ENCODE results near the gene SLC6A13.
A peak's percentile ranks its signal among the peaks of the same experiment; 100 is the strongest.
"Not testable (repeated sequence)": the region's sequence is repeated elsewhere in the genome, so short reads cannot be mapped to it uniquely, and the experiment has no call there.

Gene SLC6A13

DNA sequence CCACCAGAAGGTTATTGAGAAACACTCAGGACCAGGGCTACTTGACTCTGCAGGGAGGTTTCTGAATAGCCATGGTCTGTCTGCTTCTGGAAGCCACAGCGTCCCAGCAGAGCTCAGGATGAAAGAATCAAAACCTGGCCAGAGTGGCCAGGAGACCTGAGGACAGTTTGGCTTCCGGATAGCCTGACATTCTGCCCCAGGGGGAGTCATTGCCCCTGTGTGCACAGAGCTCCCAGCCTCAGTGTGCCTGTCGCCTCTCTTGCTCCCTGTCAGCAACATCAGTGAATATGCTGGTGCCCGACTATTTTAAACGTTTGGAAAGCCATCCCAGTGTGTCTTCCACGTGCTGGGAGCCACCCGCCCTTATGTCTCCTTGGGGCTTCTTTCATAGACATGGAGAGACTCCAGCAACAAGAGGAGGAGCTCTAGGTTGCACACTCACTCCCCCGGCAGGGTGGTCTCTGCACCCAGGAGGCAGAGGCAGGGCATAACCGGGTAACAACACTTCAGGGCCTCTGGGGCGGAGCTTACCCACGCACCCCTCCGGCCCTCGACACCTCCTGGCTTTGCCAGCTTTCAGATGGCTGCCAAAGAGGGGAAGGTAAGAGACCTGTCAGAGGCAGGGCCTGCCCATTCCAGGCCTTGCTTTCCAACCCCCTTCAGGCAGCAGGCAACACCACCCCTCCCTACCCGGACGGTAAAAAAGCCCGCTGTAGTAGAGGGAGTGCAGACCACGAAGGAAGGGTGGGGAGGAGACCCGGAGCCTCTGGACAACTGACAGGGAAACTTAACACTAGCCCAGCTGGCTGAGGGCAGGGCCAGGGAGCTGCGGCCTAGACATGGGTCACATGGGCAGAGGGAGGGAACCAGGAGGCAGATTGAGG lies 29.7 kb downstream of the SLC6A13 start:
- DNase-seq: peak; percentile 10

GRCh38 chr12:230925-231671 lies 31.5 kb downstream of the SLC6A13 start:
- peak; percentile 15 for DNase-seq

GRCh38 chr12:229441-230191 lies 33.0 kb downstream of the SLC6A13 start:
- DNase-seq: peak; percentile 1

DNA sequence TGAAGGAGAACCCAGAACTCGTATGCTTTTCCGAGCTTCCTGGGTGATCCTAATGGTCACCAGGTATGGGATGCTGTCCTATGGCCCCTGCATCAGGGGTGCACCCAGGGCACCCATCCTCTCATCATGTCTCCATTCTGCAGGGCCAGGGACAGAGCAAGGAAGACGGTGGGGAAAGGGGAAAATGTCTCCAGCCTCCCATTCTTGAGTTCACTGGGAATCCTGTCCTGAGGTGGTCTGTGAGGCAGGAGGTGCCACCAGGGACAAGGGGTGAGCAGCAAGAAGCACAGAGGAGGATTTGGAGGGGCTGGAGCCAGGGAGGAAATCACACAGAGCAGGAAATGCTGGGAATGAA lies 33.8 kb downstream of the SLC6A13 start:
- DNase-seq: peak; percentile 2

DNA sequence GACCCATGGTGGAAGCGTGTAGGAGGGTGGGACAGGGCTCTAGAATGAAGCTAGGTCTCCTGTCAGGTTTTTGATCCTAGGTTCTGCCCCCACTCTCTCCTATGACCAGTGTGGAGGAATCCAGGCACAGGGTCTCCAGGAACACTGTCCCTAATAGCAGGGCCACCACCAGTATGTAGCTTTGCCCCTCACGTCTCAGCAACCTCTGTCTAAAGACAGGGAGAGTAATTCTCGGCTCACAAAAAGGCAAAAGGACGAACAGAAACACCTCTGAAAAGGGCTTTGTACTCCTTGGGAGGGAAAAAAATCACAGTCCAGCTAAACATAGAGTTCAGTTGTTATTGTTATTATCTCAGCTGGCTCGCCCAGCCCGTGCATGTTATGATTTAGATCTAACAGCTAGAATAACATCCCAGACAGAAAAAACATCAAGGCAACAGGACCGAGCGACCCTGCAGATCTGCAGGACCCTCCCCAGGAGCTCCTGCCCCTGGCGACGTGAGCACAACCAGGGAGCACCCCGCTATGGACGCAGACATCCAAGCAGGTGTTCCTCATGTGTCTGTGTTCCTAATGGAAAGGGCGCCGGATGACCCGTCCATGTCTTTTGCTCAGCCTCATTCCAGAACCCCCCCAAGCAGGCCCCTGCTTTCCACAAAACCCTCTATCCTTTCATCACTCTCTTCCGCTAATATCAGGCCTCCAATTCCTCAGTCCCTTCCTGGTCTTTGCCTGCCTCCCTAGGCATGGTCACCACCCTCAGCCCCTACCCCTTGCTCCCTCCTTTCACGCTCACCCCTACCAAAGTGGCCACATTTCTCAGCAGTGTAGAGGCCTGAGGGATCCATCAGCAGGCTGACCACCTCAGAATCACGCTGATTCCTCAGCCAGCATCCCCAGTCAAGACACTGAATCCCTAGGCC lies 34.5 kb downstream of the SLC6A13 start:
- peak; percentile 10 for DNase-seq

DNA sequence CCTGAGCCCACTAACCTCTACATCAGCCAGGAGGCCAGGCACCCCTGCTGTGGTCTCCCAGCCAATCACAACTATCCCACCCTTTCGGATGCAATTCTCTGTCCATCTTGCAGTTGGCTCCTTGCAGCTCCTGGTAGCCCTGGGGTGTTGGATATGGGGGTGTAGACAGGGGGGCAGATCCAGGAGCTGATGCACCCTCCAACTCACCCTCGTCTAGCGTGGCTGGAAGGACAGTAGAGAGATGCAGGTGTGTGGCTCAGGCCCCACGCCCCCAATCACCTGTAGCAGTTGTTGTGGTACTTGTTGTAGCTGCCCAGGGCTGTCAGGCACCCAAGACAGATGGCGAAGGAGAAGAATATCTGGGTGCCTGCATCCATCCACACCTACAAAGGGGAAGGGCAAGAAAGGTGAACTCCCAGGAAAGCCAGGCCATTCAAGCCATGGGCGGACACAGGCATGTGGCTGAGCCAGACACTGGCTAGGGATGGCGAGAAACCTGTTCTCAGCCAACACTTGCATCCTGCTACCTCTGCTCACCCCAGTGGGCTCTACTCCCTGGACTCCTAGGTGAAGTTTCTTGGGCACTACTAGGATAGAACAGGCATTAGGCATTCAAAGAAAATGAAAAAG lies 35.2 kb downstream of the SLC6A13 start:
- DNase-seq: peak; percentile 14

- DNase-seq: peak; percentile 7
Observed at GRCh38 chr12:226401-226800, 36.2 kb downstream of the SLC6A13 start.

GRCh38 chr12:225012-225411 lies 37.6 kb downstream of the SLC6A13 start:
- no peak for DNase-seq

- DNase-seq: no peak
Observed at GRCh38 chr12:224330-224729, 38.3 kb downstream of the SLC6A13 start.

DNA sequence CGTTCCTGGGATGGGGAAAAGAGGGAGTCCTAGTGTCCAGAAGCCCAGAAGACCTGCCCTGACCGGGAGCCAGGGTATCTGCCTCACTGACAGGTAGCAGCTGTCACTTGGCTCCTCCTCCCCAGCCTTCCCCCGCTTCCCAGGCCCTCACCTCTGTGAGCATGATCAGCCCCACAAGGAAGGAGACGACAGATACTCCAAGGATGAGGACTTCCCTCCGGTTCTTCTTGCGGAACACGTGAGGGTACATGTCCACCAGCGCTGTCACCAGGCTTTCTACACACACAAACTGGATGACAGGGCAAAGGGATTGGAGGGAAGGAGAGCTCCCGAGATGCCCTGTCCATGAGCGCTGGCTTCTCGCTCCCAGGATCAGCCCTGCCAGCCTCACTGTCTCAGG lies 38.8 kb downstream of the SLC6A13 start:
- DNase-seq: no peak

- DNase-seq: no peak
Observed at GRCh38 chr12:221736-222135, 40.9 kb downstream of the SLC6A13 start.

DNA sequence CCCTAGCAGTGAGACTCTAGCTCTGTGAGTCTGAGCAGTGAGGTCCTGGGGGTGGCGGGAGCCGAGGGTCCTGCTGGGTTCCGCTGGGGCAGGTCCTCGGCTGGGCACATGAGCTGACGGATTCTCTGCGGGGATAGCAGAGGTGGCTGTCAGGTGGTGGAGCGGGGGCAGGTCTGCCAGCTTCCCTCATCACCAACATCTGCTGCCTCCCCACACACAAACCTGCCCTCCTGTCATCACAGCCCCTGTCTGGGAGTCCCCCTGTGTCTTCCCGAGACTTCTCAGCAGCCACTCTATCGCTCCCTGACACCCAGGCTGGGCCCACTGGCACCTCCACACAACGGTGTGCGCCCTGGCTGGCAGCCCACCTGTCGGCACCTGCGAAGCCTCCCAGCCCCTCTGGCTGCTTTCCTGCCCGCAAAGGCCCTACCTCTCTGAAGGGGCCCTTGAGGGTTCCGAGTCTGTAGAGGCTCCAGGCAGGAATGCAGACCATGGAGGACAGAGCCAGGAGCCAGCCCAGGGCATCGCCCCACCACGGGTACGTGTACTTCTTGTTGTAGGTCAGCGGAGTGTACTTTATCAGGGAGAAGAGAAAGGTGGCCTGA lies 41.6 kb downstream of the SLC6A13 start:
- DNase-seq: no peak

- DNase-seq: no peak
Observed at GRCh38 chr12:220491-220890, 42.1 kb downstream of the SLC6A13 start.

GRCh38 chr12:219891-220352 lies 42.7 kb downstream of the SLC6A13 start:
- peak; percentile 85 for DNase-seq

- no peak for DNase-seq
Observed at GRCh38 chr12:218728-219590, 43.7 kb downstream of the SLC6A13 start.

DNA sequence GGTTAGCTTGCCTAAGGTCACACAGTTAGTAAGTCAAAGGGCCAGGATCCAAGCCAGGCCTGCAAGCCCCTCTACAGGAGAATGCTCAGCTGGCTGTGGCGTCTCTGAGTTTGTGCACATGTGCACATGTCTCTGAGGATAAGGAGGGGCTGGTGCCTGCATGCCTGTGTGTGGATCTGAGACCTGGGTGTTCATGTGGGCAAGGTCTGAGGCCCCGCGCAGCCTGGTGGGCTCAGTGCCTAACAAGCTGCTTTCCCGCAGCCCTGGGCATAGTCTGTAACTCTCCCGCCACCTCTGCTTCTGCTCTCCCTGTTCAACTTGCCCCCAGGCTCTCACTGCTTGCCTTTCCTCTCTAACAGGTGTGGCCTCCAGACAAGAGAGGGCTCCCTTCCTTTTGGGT lies 44.4 kb downstream of the SLC6A13 start:
- no peak for DNase-seq

- not testable (repeated sequence) for DNase-seq
Observed at GRCh38 chr12:217029-217428, 45.6 kb downstream of the SLC6A13 start.

GRCh38 chr12:215116-215515 lies 47.5 kb downstream of the SLC6A13 start:
- no peak for DNase-seq

- no peak for DNase-seq
Observed at GRCh38 chr12:214003-214741, 48.5 kb downstream of the SLC6A13 start, which contains the start of gene SLC6A12. TSS of gene SLC6A12 (minus strand) at chr12:214157. CDS start at chr12:209986, 4,171 bp downstream.
